GM19238 (cell line): Measurements from ENCODE around the gene TRPV2.

ENCODE experiments used
- DNase-seq: peaks from one replicate; pipeline ENCODE4 v3.0.0; 2011; ENCODE audit warnings: low spot score; ENCODE audit not compliant: insufficient read length

TRPV2 gene

GRCh38 chr17:16406742-16407674 lies 8.4 kb upstream of the TRPV2 start:
- DNase-seq: no peak

DNA sequence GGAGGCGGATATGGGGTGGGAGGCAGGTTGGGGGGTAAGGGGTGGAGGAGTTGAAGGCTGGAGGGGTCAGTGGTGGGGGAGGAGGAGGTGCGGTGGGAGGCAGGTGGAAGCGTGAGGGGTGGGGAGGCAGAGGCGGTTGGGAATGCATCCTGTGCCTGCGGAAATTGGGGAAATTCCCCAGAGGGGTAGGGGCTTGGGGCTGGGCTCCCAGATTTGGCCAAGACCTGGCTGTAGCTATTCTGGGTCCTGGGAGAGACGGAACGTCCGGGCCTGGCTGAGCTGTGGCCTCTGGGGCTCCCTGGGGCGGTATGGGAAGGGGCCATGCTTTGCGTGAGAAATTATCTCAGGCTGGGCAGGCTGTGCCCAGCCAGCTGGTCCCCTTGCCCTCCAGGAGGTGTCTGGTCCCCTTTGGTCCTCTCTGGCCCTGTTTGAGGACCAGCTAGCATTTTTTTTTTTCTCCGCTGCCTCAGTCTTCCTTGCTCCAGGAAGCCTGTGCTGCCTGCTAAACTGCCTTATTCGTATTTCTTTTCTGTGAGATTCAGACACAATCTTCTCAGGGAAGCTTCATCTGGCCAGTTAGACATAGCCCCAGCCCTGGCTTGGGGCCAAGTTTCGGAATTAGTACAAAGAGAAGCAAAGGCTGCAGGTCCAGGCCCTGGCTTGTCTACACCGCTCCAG lies 7.3 kb upstream of the TRPV2 start:
- DNase-seq: peak; percentile 82

DNA sequence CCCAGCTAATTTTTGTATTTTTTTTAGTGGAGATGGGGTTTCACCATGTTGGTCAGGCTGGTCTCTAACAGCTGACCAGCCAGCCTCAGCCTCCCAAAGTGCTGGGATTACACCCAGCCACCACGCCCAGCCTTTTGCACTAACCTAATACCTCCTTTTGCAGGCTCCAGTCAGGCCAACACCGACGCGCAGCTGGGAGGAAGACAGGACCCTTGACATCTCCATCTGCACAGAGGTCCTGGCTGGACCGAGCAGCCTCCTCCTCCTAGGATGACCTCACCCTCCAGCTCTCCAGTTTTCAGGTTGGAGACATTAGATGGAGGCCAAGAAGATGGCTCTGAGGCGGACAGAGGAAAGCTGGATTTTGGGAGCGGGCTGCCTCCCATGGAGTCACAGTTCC lies 2.0 kb downstream of the TRPV2 start:
- no peak for DNase-seq

DNA sequence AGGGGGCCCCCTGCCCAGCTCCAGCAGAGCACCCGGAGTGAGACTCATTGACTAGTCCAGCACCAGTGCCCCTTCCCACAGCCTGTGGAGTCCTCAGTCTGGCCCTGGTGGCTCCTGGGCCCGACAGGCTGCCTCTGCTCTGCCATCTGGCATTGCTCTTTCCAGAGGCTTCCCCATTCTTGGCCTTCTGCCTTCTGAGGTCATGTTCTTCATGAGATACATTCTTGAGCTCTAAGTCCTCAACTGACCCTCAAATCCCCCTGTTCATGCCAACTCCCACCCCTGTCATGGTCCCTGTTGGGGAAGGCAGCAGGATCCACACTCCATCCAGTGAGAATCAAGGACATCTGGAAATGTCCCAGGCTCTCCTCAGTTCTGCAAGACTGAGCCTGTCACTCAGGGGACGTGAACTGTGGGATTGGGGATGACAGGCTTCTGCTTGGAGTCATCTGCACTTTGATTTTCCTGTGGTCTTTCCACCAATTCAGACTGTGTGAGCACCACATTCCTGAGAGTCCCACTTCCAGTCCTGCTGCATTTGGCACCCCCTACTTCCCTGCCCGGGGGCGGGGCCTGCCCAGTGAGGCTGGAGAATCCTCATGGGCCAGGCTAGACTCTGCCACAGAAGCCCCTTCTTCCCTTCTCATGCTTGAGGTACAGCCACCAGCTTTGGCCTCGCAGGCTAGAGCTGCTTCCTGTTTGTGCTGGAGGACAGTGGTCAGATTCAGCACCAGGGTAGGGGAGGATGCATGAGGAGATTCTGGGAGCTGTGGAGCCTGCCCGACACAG lies 2.7 kb downstream of the TRPV2 start:
- DNase-seq: no peak

- DNase-seq: no peak
Measured at GRCh38 chr17:16418685-16419068, 3.3 kb downstream of the TRPV2 start.

DNA sequence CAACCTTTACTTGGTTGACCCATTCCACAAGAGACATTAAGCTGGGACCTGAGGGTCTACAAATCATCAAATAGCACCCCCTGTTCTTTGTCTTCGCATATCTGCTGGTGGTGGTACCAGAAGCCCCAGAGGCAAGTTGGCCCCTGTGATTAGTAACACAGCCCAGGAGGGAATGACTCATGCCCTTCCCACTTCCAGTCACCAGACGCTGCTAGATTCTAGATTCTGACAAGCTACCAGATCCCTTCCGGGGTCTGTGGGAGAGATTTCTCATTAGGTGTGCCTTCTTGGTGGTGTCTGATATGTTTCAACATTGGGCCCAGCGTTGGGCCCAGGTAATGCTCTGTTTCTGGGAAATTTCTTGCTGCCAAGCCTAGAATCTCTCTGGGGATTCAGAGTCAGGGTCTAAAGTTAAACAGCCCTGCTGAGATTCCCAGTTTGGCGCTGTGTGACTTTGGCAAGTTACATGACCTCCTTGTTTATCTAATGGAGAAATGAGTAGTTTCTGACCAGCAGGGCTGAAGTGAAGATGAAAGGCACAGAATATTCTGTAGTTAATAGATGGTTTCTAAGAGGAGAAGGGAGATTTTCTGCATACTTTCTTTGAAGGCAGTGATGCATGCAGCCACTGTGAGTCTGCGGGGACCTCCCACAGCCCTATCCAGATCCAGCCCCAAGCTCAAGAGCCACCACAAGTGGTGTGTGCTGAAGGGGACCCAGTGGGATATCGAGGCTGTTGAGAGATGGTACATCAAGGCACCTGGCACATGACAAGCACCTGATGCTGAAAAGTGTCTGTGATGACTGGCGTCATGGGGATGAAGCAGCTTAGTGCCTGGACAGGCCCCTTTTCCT lies 3.9 kb downstream of the TRPV2 start:
- DNase-seq: no peak

- DNase-seq: no peak
Measured at GRCh38 chr17:16419929-16420271, 4.5 kb downstream of the TRPV2 start.

DNA sequence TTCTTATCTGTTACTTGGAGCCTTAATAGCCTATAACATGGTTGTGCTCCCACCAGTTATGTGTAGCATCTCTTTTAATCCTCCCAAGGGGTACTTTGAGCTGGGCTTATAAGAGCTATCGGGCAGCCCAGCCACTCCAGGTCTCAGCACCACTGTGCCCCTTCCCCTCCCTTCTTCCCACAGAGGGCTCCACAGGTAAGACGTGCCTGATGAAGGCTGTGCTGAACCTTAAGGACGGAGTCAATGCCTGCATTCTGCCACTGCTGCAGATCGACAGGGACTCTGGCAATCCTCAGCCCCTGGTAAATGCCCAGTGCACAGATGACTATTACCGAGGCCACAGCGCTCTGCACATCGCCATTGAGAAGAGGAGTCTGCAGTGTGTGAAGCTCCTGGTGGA lies 7.0 kb downstream of the TRPV2 start:
- no peak for DNase-seq

DNA sequence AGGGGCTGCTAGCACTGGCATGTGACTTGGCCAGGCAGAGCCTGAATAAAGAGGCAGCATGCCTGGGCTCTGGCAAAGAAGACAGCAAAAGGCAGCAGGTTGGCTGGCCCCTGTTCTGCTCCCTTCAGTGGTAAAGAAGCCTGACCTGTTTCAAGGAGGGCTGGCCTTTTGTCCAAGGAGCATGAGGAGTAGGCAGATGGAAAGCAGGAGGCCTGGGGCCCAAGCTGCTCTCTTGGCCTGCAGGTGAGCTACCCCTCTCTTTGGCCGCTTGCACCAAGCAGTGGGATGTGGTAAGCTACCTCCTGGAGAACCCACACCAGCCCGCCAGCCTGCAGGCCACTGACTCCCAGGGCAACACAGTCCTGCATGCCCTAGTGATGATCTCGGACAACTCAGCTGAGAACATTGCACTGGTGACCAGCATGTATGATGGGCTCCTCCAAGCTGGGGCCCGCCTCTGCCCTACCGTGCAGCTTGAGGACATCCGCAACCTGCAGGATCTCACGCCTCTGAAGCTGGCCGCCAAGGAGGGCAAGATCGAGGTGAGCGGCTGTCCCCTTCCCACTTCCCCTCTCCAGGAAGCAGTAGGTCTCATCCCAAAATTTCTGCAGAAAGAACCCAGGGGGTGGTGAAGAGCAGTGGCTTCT lies 8.0 kb downstream of the TRPV2 start:
- DNase-seq: no peak

- no peak for DNase-seq
Measured at GRCh38 chr17:16425202-16425601, 9.8 kb downstream of the TRPV2 start.

DNA sequence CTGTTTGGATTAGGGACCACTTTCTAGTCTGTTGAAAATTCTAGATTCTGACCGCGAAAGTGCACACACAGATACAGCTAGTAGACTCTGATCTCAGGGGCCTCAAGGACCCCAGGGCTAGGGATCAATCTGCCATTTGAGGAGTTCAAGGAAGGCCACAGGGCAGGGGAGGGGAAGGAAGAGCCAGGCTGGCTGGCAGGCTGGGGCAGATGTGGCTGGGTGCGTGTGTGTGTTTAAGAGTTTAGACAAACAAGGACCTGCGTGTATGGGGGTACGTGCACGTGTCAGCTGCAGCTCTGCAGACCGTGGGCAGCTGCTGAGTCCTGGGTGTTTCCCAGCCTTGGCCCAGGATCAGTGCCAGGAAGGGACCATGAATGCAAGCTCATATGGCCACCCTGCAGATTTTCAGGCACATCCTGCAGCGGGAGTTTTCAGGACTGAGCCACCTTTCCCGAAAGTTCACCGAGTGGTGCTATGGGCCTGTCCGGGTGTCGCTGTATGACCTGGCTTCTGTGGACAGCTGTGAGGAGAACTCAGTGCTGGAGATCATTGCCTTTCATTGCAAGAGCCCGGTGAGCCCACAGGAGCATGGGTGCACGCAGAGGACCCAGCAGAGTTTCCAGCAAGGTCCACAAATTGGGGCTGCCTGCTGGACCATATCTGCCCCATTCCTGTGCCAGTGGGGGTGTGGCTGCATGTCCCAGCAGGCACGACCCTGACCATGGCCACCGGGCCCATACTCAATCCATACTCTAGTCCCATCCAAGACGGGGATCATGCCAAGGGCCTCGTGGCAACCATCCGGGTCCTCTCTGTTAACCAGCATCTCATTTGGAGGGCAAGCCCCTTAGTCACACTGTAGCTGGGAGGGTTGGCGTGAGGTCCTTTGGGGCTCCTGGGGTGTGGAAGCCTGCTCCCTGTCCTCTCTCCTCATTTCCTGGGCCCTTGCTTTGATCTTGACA lies 10.6 kb downstream of the TRPV2 start:
- DNase-seq: no peak

- no peak for DNase-seq
Measured at GRCh38 chr17:16427020-16427419, 11.6 kb downstream of the TRPV2 start.

DNA sequence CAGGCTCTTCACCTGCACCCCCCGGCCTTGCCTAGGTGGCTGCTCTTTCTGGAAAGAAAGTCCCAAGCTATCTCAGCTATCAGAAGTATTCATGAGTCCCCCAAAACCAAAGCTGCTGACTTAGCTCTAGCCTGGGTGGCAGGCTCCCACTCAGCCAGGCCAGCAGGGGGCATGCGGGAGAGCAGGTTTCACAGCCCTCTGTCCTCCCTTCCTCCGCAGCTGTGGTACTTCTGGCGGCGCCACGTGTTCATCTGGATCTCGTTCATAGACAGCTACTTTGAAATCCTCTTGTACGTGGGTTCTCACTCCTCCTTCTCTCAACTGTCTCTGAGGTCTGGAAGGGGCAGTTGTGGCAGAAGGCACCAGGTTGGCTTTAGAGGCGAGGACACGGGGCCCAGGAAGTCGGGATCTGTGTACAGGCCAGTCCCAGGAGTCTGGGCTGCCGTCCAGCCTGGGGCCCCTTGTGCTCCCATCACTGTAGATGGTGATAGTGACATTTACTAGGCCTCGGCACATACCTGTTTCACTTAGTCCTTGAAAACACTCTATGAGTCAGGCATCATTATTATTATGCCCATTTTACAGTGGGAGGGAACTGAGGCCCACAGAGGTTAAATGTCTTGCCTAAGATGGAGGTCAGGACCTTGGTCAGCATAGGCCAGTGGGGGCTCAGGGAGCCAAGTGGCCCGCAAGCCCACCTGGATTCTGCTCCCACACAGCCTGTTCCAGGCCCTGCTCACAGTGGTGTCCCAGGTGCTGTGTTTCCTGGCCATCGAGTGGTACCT lies 12.9 kb downstream of the TRPV2 start:
- DNase-seq: no peak

- no peak for DNase-seq
Measured at GRCh38 chr17:16429083-16429482, 13.7 kb downstream of the TRPV2 start.

DNA sequence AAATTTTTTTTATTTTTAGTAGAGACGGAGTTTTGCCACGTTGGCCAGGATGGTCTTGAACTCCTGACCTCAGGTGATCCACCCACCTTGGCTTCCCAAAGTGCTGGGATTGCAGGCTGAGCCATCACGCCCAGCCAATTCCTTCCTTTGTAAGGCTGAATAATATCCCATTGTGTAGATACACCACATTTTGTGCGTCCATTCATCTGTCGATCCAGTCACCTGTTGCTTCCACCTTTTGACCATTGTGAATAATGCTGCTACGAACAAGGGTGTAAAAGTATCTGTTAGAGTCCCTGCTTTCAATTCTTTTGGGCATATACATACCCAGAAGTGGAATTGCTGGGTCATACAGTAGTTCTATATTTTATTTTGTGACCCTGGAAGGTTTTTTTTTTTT lies 15.3 kb downstream of the TRPV2 start:
- no peak for DNase-seq

DNA sequence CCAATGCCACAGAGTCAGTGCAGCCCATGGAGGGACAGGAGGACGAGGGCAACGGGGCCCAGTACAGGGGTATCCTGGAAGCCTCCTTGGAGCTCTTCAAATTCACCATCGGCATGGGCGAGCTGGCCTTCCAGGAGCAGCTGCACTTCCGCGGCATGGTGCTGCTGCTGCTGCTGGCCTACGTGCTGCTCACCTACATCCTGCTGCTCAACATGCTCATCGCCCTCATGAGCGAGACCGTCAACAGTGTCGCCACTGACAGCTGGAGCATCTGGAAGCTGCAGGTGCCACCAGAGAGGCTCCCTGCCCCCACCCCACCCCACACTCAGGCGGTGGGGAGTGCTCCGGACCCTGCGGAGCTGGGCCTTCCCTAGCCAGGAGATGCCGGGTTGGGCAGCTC lies 16.6 kb downstream of the TRPV2 start:
- DNase-seq: no peak

DNA sequence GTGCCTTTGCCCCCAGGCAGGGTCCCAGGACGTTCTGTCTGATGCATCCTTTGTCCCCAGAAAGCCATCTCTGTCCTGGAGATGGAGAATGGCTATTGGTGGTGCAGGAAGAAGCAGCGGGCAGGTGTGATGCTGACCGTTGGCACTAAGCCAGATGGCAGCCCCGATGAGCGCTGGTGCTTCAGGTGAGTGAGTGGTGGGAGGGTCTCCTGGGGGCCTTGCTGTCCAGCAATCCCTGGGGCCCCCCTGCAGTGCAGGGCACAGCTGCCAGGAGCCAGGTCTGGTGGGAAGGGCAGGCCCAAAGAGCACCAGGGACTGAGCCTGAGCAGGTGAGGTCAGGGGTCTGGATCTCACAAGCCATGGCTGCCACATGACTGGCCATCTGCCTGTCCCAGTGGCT lies 18.1 kb downstream of the TRPV2 start:
- DNase-seq: no peak

- DNase-seq: no peak
Measured at GRCh38 chr17:16434662-16435061, 19.3 kb downstream of the TRPV2 start.
